ENCODE results near the gene MYO9B.

DNA sequence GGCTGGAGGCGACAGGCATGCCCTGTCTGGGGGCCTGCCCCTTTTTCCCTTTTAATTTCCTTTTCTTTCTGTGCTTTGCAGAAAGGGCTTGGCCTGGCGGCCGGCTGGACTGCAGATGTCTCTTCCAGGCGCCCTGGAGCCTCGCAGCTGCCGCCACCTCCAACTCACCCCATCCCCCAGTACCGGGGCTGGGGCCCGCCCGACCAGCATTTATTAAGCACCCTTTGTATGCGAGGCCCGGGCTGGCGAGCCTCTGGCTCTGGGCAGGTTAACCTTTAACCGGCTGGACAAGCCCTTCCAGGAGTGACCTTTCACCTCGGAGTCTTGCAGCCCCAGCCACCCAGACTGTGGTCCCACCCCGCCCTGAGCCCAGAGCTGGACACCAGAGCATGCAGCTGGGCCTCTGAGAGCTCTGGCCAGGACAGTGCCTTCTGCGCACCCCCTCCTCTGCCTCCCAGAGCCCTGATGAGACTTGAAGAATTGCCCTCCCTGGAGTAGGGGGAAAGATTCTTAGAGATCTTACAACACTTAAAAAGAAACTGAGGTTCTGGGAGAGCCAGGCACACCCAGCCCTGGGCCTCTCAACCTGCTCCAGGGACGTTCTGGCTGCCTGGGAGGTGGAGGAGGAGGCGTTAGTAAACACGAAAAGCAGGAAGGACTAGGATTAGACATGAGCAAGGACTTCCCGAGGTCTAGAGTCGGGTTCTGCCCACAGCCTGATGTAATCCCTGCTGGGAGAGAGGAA is 171.3 kb downstream of the MYO9B start:
- TF ChIP-seq, protein P1, sequence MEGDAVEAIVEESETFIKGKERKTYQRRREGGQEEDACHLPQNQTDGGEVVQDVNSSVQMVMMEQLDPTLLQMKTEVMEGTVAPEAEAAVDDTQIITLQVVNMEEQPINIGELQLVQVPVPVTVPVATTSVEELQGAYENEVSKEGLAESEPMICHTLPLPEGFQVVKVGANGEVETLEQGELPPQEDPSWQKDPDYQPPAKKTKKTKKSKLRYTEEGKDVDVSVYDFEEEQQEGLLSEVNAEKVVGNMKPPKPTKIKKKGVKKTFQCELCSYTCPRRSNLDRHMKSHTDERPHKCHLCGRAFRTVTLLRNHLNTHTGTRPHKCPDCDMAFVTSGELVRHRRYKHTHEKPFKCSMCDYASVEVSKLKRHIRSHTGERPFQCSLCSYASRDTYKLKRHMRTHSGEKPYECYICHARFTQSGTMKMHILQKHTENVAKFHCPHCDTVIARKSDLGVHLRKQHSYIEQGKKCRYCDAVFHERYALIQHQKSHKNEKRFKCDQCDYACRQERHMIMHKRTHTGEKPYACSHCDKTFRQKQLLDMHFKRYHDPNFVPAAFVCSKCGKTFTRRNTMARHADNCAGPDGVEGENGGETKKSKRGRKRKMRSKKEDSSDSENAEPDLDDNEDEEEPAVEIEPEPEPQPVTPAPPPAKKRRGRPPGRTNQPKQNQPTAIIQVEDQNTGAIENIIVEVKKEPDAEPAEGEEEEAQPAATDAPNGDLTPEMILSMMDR (IDR thresholded peaks at IDR 0.05; ENCODE audit: poor library complexity) = no peak
- TF ChIP-seq EZH2 (IDR thresholded peaks at IDR 0.05; ENCODE audit: borderline replicate concordance) = no peak
- TF ChIP-seq EZH2phosphoT487 (IDR thresholded peaks at IDR 0.05; ENCODE audit: low read depth, severe bottlenecking, unreplicated experiment) = no peak

Measured in hepatocyte (in vitro differentiated cells).